ENCODE data around the gene CRK.
"Not testable (repeated sequence)": the region's sequence is repeated elsewhere in the genome, so short reads cannot be mapped to it uniquely, and the experiment has no call there.

Gene CRK

DNA sequence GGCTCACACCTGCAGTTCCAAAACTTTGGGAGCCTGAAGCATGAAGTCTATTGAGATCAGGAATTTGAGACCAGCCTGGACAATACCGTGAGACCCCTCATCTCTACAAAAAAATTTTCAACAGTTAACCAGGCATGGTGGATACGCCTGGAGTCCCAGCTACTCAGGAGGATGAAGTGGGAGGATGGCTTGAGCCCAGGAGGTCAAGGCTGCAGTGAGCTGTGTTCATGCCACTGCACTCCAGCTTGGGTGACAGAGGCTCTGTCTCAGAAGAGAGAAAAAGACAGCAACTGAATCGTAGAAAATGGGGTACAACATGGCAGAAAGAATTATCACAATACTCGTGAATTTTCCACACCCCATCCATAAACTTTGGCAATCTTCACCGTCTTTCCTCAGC lies 3.2 kb downstream of the CRK start:
- H3K79me2 ChIP-seq (ENCODE audit: insufficient read depth, low read length) = peaks cover 77% of the 10 kb centered on the region
- H2AFZ ChIP-seq (ENCODE audit: low read length) = no peak overlapping the region
- H3F3A ChIP-seq (ENCODE audit: low read depth) = no peaks in the 10 kb centered on the region
- TF ChIP-seq EZH2phosphoT487 (IDR thresholded peaks at IDR 0.05; ENCODE audit: borderline replicate concordance) = no peak
- TF ChIP-seq, protein P1, sequence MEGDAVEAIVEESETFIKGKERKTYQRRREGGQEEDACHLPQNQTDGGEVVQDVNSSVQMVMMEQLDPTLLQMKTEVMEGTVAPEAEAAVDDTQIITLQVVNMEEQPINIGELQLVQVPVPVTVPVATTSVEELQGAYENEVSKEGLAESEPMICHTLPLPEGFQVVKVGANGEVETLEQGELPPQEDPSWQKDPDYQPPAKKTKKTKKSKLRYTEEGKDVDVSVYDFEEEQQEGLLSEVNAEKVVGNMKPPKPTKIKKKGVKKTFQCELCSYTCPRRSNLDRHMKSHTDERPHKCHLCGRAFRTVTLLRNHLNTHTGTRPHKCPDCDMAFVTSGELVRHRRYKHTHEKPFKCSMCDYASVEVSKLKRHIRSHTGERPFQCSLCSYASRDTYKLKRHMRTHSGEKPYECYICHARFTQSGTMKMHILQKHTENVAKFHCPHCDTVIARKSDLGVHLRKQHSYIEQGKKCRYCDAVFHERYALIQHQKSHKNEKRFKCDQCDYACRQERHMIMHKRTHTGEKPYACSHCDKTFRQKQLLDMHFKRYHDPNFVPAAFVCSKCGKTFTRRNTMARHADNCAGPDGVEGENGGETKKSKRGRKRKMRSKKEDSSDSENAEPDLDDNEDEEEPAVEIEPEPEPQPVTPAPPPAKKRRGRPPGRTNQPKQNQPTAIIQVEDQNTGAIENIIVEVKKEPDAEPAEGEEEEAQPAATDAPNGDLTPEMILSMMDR (conservative IDR thresholded peaks at IDR 0.05; ENCODE audit: low read length) = no peak
- H3K4me1 ChIP-seq (ENCODE audit: insufficient read depth, low read length, poor library complexity, severe bottlenecking) = peaks cover 18% of the 10 kb centered on the region
- no peak overlapping the region for H3K9ac ChIP-seq (ENCODE audit: low read depth, low read length, poor library complexity, severe bottlenecking)
- H3K4me3 ChIP-seq (ENCODE audit: low read length, poor library complexity, severe bottlenecking) = no peak overlapping the region
- peak overlapping the region; percentile 25 for H3K4me2 ChIP-seq (ENCODE audit: low read depth, low read length, poor library complexity, severe bottlenecking)
- peaks cover 29% of the 10 kb centered on the region for H4K20me1 ChIP-seq (ENCODE audit: insufficient read depth, low read length, poor library complexity, severe bottlenecking)
- no peaks in the 10 kb centered on the region for H3K9me3 ChIP-seq (ENCODE audit: insufficient read depth, low read depth, low read length)
- H3K27me3 ChIP-seq (ENCODE audit: insufficient read depth, low read length, poor library complexity, severe bottlenecking) = no peaks in the 10 kb centered on the region
- no peaks in the 10 kb centered on the region for H3K36me3 ChIP-seq (ENCODE audit: insufficient read depth, low read length)
- H3K9me2 ChIP-seq (replicated peaks; ENCODE audit: low read depth, low read length) = no peaks in the 10 kb centered on the region

DNA sequence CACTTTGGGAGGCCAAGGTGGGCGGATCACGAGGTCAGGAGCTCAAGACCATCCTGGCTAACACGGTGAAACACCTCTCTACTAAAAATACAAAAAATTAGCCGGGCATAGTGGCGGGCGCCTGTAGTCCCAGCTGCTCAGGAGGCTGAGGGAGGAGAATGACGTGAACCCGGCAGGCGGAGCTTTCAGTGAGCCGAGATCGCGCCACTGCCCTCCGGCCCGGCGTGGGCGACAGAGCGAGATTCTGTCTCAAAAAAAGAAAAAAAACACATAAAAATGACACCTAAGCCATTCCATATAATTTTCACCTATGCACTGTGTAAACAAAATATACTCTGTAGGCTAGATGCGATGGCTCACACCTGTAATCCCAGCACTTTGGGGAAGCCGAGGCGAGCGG lies 5.8 kb downstream of the CRK start:
- peaks cover 23% of the 10 kb centered on the region for H4K20me1 ChIP-seq (ENCODE audit: insufficient read depth, low read length, poor library complexity, severe bottlenecking)
- peaks cover 25% of the 10 kb centered on the region for H3K4me1 ChIP-seq (ENCODE audit: insufficient read depth, low read length, poor library complexity, severe bottlenecking)
- not testable (repeated sequence) for H3K4me3 ChIP-seq (ENCODE audit: low read length, poor library complexity, severe bottlenecking); H3F3A ChIP-seq (ENCODE audit: low read depth); H3K9ac ChIP-seq (ENCODE audit: low read depth, low read length, poor library complexity, severe bottlenecking); H3K9me3 ChIP-seq (ENCODE audit: insufficient read depth, low read depth, low read length); H3K9me2 ChIP-seq (replicated peaks; ENCODE audit: low read depth, low read length); H3K27me3 ChIP-seq (ENCODE audit: insufficient read depth, low read length, poor library complexity, severe bottlenecking); H2AFZ ChIP-seq (ENCODE audit: low read length); H3K4me2 ChIP-seq (ENCODE audit: low read depth, low read length, poor library complexity, severe bottlenecking); H3K36me3 ChIP-seq (ENCODE audit: insufficient read depth, low read length)
- peaks cover 90% of the 10 kb centered on the region for H3K79me2 ChIP-seq (ENCODE audit: insufficient read depth, low read length)

DNA sequence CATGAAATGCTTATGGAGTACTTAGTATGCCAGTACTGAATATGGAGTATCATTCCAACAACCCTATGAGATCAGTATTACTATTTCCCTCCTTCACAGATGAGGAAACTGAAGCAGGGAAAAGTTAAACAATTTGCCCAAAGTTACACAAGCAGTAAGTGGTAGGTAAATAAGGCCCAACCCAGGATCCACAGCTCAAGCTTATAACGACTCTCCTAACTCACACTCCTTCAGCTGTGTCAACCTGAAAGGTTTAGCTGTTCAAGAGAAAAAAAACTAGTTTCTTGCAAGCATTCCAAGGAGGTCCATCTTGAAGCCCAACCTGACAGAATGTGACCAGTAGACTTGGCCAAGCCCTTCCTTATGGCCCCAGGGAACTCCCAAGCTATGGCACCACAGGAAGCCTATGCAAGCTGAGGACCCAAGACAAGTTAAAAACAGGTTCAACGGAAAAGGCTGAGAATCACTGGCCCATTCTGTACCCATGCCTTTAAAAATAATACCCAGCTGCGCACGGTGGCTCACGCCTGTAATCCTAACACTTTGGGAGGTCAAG lies 6.5 kb downstream of the CRK start:
- no peaks in the 10 kb centered on the region for H3K9me2 ChIP-seq (replicated peaks; ENCODE audit: low read depth, low read length)
- H3F3A ChIP-seq (ENCODE audit: low read depth) = no peaks in the 10 kb centered on the region
- H2AFZ ChIP-seq (ENCODE audit: low read length) = no peak overlapping the region
- no peaks in the 10 kb centered on the region for H3K27me3 ChIP-seq (ENCODE audit: insufficient read depth, low read length, poor library complexity, severe bottlenecking)
- no peaks in the 10 kb centered on the region for H3K9me3 ChIP-seq (ENCODE audit: insufficient read depth, low read depth, low read length)
- no peaks in the 10 kb centered on the region for H3K36me3 ChIP-seq (ENCODE audit: insufficient read depth, low read length)
- peaks cover 15% of the 10 kb centered on the region for H4K20me1 ChIP-seq (ENCODE audit: insufficient read depth, low read length, poor library complexity, severe bottlenecking)
- no peak overlapping the region for H3K9ac ChIP-seq (ENCODE audit: low read depth, low read length, poor library complexity, severe bottlenecking)
- no peak overlapping the region for H3K4me2 ChIP-seq (ENCODE audit: low read depth, low read length, poor library complexity, severe bottlenecking)
- peaks cover 88% of the 10 kb centered on the region for H3K79me2 ChIP-seq (ENCODE audit: insufficient read depth, low read length)
- no peak overlapping the region for H3K4me3 ChIP-seq (ENCODE audit: low read length, poor library complexity, severe bottlenecking)
- TF ChIP-seq, protein P1 (conservative IDR thresholded peaks at IDR 0.05; ENCODE audit: low read length) = no peak
- TF ChIP-seq EZH2phosphoT487 (IDR thresholded peaks at IDR 0.05; ENCODE audit: borderline replicate concordance) = no peak
- H3K4me1 ChIP-seq (ENCODE audit: insufficient read depth, low read length, poor library complexity, severe bottlenecking) = peaks cover 19% of the 10 kb centered on the region

DNA sequence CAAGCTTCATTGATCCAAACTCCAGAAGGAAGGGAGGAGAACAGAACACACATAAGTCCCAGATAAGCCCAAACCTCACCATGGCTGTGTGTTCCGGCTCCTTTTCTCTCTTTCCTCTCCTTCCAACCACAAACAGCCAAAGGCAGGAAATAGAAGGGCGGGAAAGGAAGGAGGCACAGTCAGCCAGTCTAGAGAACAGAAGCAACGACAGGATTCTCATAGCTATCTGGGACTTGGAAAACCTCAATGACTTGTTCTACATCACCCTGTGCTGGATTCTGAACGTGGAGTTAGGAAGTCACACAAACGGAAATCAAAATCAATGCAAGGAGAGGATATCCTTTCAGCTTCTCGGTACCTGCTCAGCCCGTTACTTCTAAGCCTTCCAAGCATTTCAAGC lies 9.0 kb downstream of the CRK start:
- H3K79me2 ChIP-seq (ENCODE audit: insufficient read depth, low read length) = peaks cover 71% of the 10 kb centered on the region
- peaks cover 9% of the 10 kb centered on the region for H4K20me1 ChIP-seq (ENCODE audit: insufficient read depth, low read length, poor library complexity, severe bottlenecking)
- H3K9ac ChIP-seq (ENCODE audit: low read depth, low read length, poor library complexity, severe bottlenecking) = no peak overlapping the region
- no peak overlapping the region for H2AFZ ChIP-seq (ENCODE audit: low read length)
- no peaks in the 10 kb centered on the region for H3K36me3 ChIP-seq (ENCODE audit: insufficient read depth, low read length)
- H3F3A ChIP-seq (ENCODE audit: low read depth) = no peaks in the 10 kb centered on the region
- no peaks in the 10 kb centered on the region for H3K9me3 ChIP-seq (ENCODE audit: insufficient read depth, low read depth, low read length)
- no peak overlapping the region for H3K4me3 ChIP-seq (ENCODE audit: low read length, poor library complexity, severe bottlenecking)
- peaks cover 7% of the 10 kb centered on the region for H3K4me1 ChIP-seq (ENCODE audit: insufficient read depth, low read length, poor library complexity, severe bottlenecking)
- no peaks in the 10 kb centered on the region for H3K27me3 ChIP-seq (ENCODE audit: insufficient read depth, low read length, poor library complexity, severe bottlenecking)
- H3K9me2 ChIP-seq (replicated peaks; ENCODE audit: low read depth, low read length) = no peaks in the 10 kb centered on the region
- peak overlapping the region; percentile 40 for H3K4me2 ChIP-seq (ENCODE audit: low read depth, low read length, poor library complexity, severe bottlenecking)
- TF ChIP-seq, protein P1 (conservative IDR thresholded peaks at IDR 0.05; ENCODE audit: low read length) = no peak
- TF ChIP-seq EZH2phosphoT487 (IDR thresholded peaks at IDR 0.05; ENCODE audit: borderline replicate concordance) = no peak

Measured in Loucy (cell line).